Right atrium auricular region (tissue), 2 donors: Measurements from ENCODE around the gene HPCA. TPM values are rescaled to one million over a fixed set of nuclear protein-coding genes. Genes with fewer than 3 reads are reported as not detected.

Experiments
- DNase-seq: peaks from one replicate; pipeline ENCODE4 v3.0.0-alpha.2; 2019; ENCODE audit warnings: low spot score
- H3K27ac ChIP-seq, 2 donors: fragments of 200-600 bp; sonication (generic); 1 replicate in 1 of 2; 2 replicates in 1 of 2; pipeline ENCODE4 v1.5.1; 2016 to 2019
- H3K27me3 ChIP-seq, 2 donors: fragments of 200-600 bp; sonication (generic); one replicate each; pipeline versions ENCODE4 v1.5.1 to v1.6.0; 2017 to 2019
- H3K36me3 ChIP-seq: fragments of 200-600 bp; sonication (generic); one replicate; pipeline ENCODE4 v1.5.1; 2016
- H3K4me1 ChIP-seq, 2 donors: fragments of 200-600 bp; sonication (generic); one replicate each; pipeline versions ENCODE4 v1.5.1 to v1.6.0; 2017 to 2019
- H3K4me3 ChIP-seq, 2 donors: fragments of 200-600 bp; sonication (generic); 1 replicate in 1 of 2; 2 replicates in 1 of 2; pipeline ENCODE4 v1.5.1; 2017 to 2019; ENCODE audit warnings: mild to moderate bottlenecking in 1 of 2, moderate library complexity in 1 of 2
- H3K9me3 ChIP-seq, 2 donors: fragments of 200-600 bp; sonication (generic); one replicate each; pipeline ENCODE4 v1.5.1; 2019
- CTCF ChIP-seq, 2 donors: fragments of 200-600 bp; sonication (generic); IDR thresholded peaks; one replicate each; pipeline ENCODE4 v1.5.1; 2019; ENCODE audit warnings: antibody characterized with exemption in 2 of 2
- total RNA-seq, 2 donors: library from RNA; depleted of rRNA; stranded (reverse); fragments of >200 nt; gene quantifications; one replicate each; pipeline ENCODE4 v1.1.0, GENCODE V29; 2016

Gene HPCA
- total RNA-seq, 2 donors from 2014 or later, result not detected

GRCh38 chr1:32878637-32879041 lies 7.7 kb upstream of the HPCA start:
- Histone ChIP-seq H3K9me3 (no peaks in the 10 kb centered on the region), H3K4me3 (no peak overlapping the region), H3K27ac (no peak overlapping the region), H3K4me1 (peaks cover 0 to 42% of the 10 kb centered on the region in 2 donors), H3K27me3 (no peaks in the 10 kb centered on the region), H3K36me3 (no peaks in the 10 kb centered on the region)
- no peak for TF ChIP-seq CTCF (IDR thresholded peaks at IDR 0.05)
- no peak for DNase-seq

GRCh38 chr1:32881291-32881690 lies 5.0 kb upstream of the HPCA start:
- no peaks in the 10 kb centered on the region for H3K36me3 ChIP-seq
- no peak for DNase-seq
- H3K27ac ChIP-seq, result peak overlapping the region in 1 of 2 donors; percentile 29
- no peak for TF ChIP-seq CTCF (IDR thresholded peaks at IDR 0.05)
- no peak overlapping the region for H3K4me3 ChIP-seq
- H3K9me3 ChIP-seq, result no peaks in the 10 kb centered on the region
- H3K27me3 ChIP-seq, result peaks cover 0 to 8% of the 10 kb centered on the region in 2 donors
- H3K4me1 ChIP-seq, result peaks cover 0 to 46% of the 10 kb centered on the region in 2 donors

- no peak for DNase-seq
- H3K4me3 ChIP-seq, result no peak overlapping the region
- no peaks in the 10 kb centered on the region for H3K9me3 ChIP-seq
- H3K27me3 ChIP-seq, result peaks cover 0 to 16% of the 10 kb centered on the region in 2 donors
- no peaks in the 10 kb centered on the region for H3K36me3 ChIP-seq
- H3K27ac ChIP-seq, result peak overlapping the region; percentile 25 to 38
- peaks cover 0 to 43% of the 10 kb centered on the region in 2 donors for H3K4me1 ChIP-seq
- TF ChIP-seq CTCF (IDR thresholded peaks at IDR 0.05), result no peak
Observed at GRCh38 chr1:32881871-32882850, 4.1 kb upstream of the HPCA start.

- Histone ChIP-seq H3K4me1 (peaks cover 0 to 31% of the 10 kb centered on the region in 2 donors), H3K4me3 (no peak overlapping the region), H3K36me3 (no peaks in the 10 kb centered on the region), H3K9me3 (no peaks in the 10 kb centered on the region), H3K27ac (no peak overlapping the region), H3K27me3 (peaks cover 0 to 19% of the 10 kb centered on the region in 2 donors)
- DNase-seq, result no peak
- no peak for TF ChIP-seq CTCF (IDR thresholded peaks at IDR 0.05)
Observed at GRCh38 chr1:32883338-32884031, 2.8 kb upstream of the HPCA start.

- H3K27me3 ChIP-seq, result peaks cover 0 to 19% of the 10 kb centered on the region in 2 donors
- DNase-seq, result no peak
Observed at GRCh38 chr1:32884032-32884372, 2.3 kb upstream of the HPCA start.

More at GRCh38 chr1:32884032-32884372, 2.3 kb upstream of the HPCA start:
- Histone ChIP-seq H3K36me3 (no peaks in the 10 kb centered on the region), H3K4me3 (no peak overlapping the region), H3K27ac (no peak overlapping the region), H3K9me3 (no peaks in the 10 kb centered on the region), H3K4me1 (peaks cover 0 to 26% of the 10 kb centered on the region in 2 donors)
- TF ChIP-seq CTCF (IDR thresholded peaks at IDR 0.05), result no peak
